GM12892 (cell line): Measurements from ENCODE around the gene KRT222.

Source experiments
- POLR2A ChIP-seq: IDR thresholded peaks from 2 replicates; pipeline ENCODE4 v1.6.1; 2011; ENCODE audit warnings: low read depth, low read length, control low read depth
- POLR2AphosphoS5 ChIP-seq: IDR thresholded peaks from 2 replicates; pipeline ENCODE4 v1.6.1; 2011; ENCODE audit warnings: low read depth, low read length, control low read depth
- TAF1 ChIP-seq: IDR thresholded peaks from 2 replicates; pipeline ENCODE4 v1.6.1; 2011; ENCODE audit warnings: low read depth, mild to moderate bottlenecking, control low read depth, low read length, borderline replicate concordance

- no peak for TF ChIP-seq POLR2A
- TF ChIP-seq POLR2AphosphoS5, result no peak
- TF ChIP-seq TAF1, result no peak
Measured at GRCh38 chr17:40608061-40608581, 56.9 kb downstream of the KRT222 start.
